Measurements from ENCODE around the gene RFPL2. TPM values are rescaled to one million over a fixed set of nuclear protein-coding genes. Genes with fewer than 3 reads are reported as not detected.

RFPL2 gene
- total and polyA plus RNA-seq, 2 donors (not counting 3 experiments of a cell fraction or from before 2014, with no cell fraction given) = not detected

DNA sequence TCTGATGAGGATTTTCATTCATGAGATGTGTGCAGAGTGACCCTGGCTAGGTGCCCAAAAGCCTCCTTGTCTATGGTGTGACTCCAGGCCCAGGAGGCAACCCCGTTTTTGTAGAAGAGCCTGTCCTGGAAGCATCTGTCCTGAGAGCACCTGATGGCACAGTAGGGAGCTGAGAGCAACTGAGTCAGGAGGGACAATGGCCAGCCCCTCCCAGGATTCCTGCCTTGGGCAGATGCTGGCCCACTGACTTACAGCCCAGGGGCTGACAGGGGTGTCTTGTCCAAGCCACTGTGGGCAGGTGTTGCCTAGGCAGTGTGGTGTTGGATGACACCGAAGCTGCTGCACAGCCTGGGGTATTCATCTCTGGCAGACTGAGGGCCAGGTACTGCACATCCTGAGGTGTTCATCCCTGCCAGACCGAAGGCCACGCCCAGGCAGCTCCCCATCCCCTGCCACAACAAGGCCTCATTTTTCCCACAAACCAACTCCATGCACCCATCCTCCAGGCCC lies 3.2 kb upstream of the RFPL2 start:
- intact Hi-C loops (cut with micrococcal nuclease) = loop anchor here (5.0 kb wide), 1 partner anchor 231 kb away; no protein-coding TSS in a partner anchor
- dilution Hi-C loops (cut with MboI; ENCODE audit: extremely low pct_ligation_motif_present, low sequenced_read_pairs) = no loop called here

More for the DNA sequence above, 3.2 kb upstream of the RFPL2 start:
- ChIA-PET CTCF (no interaction called here), POLR2A (no interaction called here)
- H3K4me1 ChIP-seq (ENCODE audit: control insufficient read depth, extremely low read depth, insufficient read depth, low read length) = no peaks in the 10 kb centered on the region
- peaks cover 3 to 13% of the 10 kb centered on the region in 2 experiments for H3K27me3 ChIP-seq (ENCODE audit: control insufficient read depth in 2 of 2, insufficient read depth in 2 of 2, low read length in 2 of 2)
- H2AFZ ChIP-seq (ENCODE audit: low read depth, low read length) = no peak overlapping the region
- H3K9me1 ChIP-seq (replicated peaks; ENCODE audit: control insufficient read depth, extremely low read depth, insufficient read depth, low read length) = no peaks in the 10 kb centered on the region
- FAIRE-seq (no peak), DNase-seq (ENCODE audit: low read depth, low spot score) (no peak)
- H3K4me2 ChIP-seq (ENCODE audit: insufficient read depth, low read length) = no peak overlapping the region
- no peaks in the 10 kb centered on the region for H4K20me1 ChIP-seq (replicated peaks; ENCODE audit: control insufficient read depth, extremely low read depth, insufficient read depth, low read length)
- H3K79me2 ChIP-seq (ENCODE audit: control insufficient read depth, insufficient read depth, low read length) = no peaks in the 10 kb centered on the region
- no peak overlapping the region for H3K27ac ChIP-seq (ENCODE audit: insufficient read depth, low read depth, low read length)
- H3K4me3 ChIP-seq (replicated peaks in 1 of 3; ENCODE audit: insufficient read depth in 1 of 3, low read depth in 1 of 3, low read length in 3 of 3) = no peak overlapping the region
- no peaks in the 10 kb centered on the region for H3K9me3 ChIP-seq (replicated peaks; ENCODE audit: control insufficient read depth, insufficient read depth, low read length)
- TF ChIP-seq, protein P1, sequence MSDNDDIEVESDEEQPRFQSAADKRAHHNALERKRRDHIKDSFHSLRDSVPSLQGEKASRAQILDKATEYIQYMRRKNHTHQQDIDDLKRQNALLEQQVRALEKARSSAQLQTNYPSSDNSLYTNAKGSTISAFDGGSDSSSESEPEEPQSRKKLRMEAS (IDR thresholded peaks at IDR 0.05; ENCODE audit: insufficient read depth, insufficient read length) = no peak
- TF ChIP-seq GATA2 (IDR thresholded peaks at IDR 0.05; ENCODE audit: insufficient read depth, insufficient read length, low read depth, low read length) (no peak), POLR2A (IDR thresholded peaks at IDR 0.05; ENCODE audit: low read depth, low read length) (no peak), EZH2 (IDR thresholded peaks at IDR 0.05; ENCODE audit: borderline replicate concordance, low read depth, low read length, severe bottlenecking) (no peak), POLR2AphosphoS5 (IDR thresholded peaks at IDR 0.05; ENCODE audit: insufficient read depth, low read depth, low read length) (no peak), JUN (IDR thresholded peaks at IDR 0.05; ENCODE audit: borderline replicate concordance, insufficient read depth, insufficient read length, low read depth) (no peak), MYC (IDR thresholded peaks at IDR 0.05; ENCODE audit: low read depth, low read length) (no peak), FOS (IDR thresholded peaks at IDR 0.05; ENCODE audit: borderline replicate concordance, insufficient read depth, low read length) (no peak)
- TF ChIP-seq, protein P2, sequence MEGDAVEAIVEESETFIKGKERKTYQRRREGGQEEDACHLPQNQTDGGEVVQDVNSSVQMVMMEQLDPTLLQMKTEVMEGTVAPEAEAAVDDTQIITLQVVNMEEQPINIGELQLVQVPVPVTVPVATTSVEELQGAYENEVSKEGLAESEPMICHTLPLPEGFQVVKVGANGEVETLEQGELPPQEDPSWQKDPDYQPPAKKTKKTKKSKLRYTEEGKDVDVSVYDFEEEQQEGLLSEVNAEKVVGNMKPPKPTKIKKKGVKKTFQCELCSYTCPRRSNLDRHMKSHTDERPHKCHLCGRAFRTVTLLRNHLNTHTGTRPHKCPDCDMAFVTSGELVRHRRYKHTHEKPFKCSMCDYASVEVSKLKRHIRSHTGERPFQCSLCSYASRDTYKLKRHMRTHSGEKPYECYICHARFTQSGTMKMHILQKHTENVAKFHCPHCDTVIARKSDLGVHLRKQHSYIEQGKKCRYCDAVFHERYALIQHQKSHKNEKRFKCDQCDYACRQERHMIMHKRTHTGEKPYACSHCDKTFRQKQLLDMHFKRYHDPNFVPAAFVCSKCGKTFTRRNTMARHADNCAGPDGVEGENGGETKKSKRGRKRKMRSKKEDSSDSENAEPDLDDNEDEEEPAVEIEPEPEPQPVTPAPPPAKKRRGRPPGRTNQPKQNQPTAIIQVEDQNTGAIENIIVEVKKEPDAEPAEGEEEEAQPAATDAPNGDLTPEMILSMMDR (IDR thresholded peaks at IDR 0.05; ENCODE audit: extremely low read depth in 1 of 2, insufficient read depth in 1 of 2, low read depth in 1 of 2, low read length in 2 of 2) = no peak
- no peak overlapping the region for H3K9ac ChIP-seq (replicated peaks; ENCODE audit: extremely low read depth, insufficient read depth, low read length)
- BruUV-seq (replicated peaks) = no TSS peak
- no peaks in the 10 kb centered on the region for H3K36me3 ChIP-seq (ENCODE audit: control insufficient read depth in 2 of 2, extremely low read depth in 1 of 2, insufficient read depth in 2 of 2, low read length in 2 of 2)
